ENCODE data around the gene MRC1. TPM values are rescaled to one million over a fixed set of nuclear protein-coding genes. Genes with fewer than 3 reads are reported as not detected.

Gene MRC1
- total and polyA plus RNA-seq, 2 of the 13 experiments (the other 11 are each of a cell fraction or from before 2014, with no cell fraction given), result not detected

DNA sequence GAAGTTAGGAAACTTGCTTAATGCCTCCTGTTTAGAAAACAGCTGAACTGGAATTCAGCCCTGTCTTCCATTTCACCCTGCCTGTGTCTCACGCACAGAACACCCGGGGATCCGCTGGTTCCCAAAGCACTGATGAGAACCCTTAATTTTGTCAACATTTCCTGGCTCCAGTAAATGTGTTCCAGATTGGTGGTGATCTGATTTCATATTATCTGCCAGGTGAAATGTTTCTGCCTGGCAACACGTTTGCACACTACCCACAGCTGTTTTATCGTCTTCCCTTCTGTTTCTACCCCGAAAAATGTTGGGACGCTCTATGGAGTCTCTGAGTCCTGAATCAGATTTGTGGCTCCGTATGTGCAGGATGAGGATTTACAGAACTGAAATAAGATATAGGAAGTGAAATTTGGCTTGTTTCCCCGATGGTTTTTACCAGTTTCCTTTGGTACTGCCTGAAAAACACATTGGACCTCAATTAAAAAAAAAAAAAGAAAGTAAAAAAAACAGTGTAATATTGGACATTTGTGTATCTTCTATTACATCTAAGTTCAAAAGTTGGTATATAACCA lies 29.0 kb downstream of the MRC1 start:
- TF ChIP-seq MXI1 (IDR thresholded peaks at IDR 0.05; ENCODE audit: borderline replicate concordance, low read depth, low read length), result no peak
- TF ChIP-seq, protein P1, sequence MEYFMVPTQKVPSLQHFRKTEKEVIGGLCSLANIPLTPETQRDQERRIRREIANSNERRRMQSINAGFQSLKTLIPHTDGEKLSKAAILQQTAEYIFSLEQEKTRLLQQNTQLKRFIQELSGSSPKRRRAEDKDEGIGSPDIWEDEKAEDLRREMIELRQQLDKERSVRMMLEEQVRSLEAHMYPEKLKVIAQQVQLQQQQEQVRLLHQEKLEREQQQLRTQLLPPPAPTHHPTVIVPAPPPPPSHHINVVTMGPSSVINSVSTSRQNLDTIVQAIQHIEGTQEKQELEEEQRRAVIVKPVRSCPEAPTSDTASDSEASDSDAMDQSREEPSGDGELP (IDR thresholded peaks at IDR 0.05; ENCODE audit: borderline replicate concordance, low read depth), result no peak
- TF ChIP-seq TMF1 (CRISPR knock-in tag; IDR thresholded peaks at IDR 0.05; ENCODE audit: low read depth), result no peak
- no peak for TF ChIP-seq DPF2 (CRISPR knock-in tag; IDR thresholded peaks at IDR 0.05; ENCODE audit: borderline replicate concordance, low read depth)
- no peak for TF ChIP-seq DNMT3B (CRISPR knock-in tag; conservative IDR thresholded peaks at IDR 0.05)
- TF ChIP-seq MTF1 (CRISPR knock-in tag; IDR thresholded peaks at IDR 0.05), result no peak
- TF ChIP-seq, protein P2, sequence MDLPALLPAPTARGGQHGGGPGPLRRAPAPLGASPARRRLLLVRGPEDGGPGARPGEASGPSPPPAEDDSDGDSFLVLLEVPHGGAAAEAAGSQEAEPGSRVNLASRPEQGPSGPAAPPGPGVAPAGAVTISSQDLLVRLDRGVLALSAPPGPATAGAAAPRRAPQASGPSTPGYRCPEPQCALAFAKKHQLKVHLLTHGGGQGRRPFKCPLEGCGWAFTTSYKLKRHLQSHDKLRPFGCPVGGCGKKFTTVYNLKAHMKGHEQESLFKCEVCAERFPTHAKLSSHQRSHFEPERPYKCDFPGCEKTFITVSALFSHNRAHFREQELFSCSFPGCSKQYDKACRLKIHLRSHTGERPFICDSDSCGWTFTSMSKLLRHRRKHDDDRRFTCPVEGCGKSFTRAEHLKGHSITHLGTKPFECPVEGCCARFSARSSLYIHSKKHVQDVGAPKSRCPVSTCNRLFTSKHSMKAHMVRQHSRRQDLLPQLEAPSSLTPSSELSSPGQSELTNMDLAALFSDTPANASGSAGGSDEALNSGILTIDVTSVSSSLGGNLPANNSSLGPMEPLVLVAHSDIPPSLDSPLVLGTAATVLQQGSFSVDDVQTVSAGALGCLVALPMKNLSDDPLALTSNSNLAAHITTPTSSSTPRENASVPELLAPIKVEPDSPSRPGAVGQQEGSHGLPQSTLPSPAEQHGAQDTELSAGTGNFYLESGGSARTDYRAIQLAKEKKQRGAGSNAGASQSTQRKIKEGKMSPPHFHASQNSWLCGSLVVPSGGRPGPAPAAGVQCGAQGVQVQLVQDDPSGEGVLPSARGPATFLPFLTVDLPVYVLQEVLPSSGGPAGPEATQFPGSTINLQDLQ (CRISPR knock-in tag; IDR thresholded peaks at IDR 0.05), result no peak
- no peak for TF ChIP-seq NFRKB (IDR thresholded peaks at IDR 0.05)
- TF ChIP-seq ZNF264 (CRISPR knock-in tag; IDR thresholded peaks at IDR 0.05), result no peak
- no peak for TF ChIP-seq HIVEP1 (CRISPR knock-in tag; IDR thresholded peaks at IDR 0.05)
- CTCF ChIA-PET (ENCODE audit: low intra/inter-chr PET ratio, low total read pairs), result no interaction called here
- intact Hi-C loops (cut with micrococcal nuclease; ENCODE audit: unreplicated experiment) (no loop called here), in situ Hi-C loops (cut with HindIII; ENCODE audit: extremely low pct_ligation_motif_present, low pct_unique_long_range_greater_than_20kb) (no loop called here)
- Histone ChIP-seq H3K36me3 (replicated peaks in 1 of 2; ENCODE audit: control insufficient read depth in 1 of 2, insufficient read depth in 2 of 2, low read length in 2 of 2) (no peaks in the 10 kb centered on the region), H2AFZ (ENCODE audit: low read length) (no peak overlapping the region), H3K9me3 (ENCODE audit: low read length) (no peaks in the 10 kb centered on the region), H3K4me3 (replicated peaks in 1 of 3; ENCODE audit: insufficient read depth in 1 of 3, low read depth in 2 of 3, low read length in 3 of 3) (no peak overlapping the region), H3K4me1 (ENCODE audit: insufficient read depth, low read length) (no peaks in the 10 kb centered on the region), H3K27ac (ENCODE audit: extremely low read length, insufficient read depth, low read length) (no peak overlapping the region), H3K4me2 (ENCODE audit: low read depth, low read length) (no peak overlapping the region), H3K27me3 (ENCODE audit: control insufficient read depth in 1 of 2, insufficient read depth in 2 of 2, low read length in 2 of 2) (peaks cover 0 to 19% of the 10 kb centered on the region in 2 experiments; a peak in 2 of 5 replicates), H4K20me1 (ENCODE audit: insufficient read depth, low read length) (no peaks in the 10 kb centered on the region), H3K9ac (ENCODE audit: insufficient read depth, low read depth, low read length) (no peak overlapping the region), H3K79me2 (ENCODE audit: insufficient read depth, low read length) (no peaks in the 10 kb centered on the region)
- DNase-seq (ENCODE audit: low spot score) (no peak), ATAC-seq (no peak), FAIRE-seq (no peak)
- 17% methylated on average over 9 of the region's 9 CpGs for WGBS (ENCODE audit: low lambda C conversion rate)
- POLR2A ChIA-PET, result no interaction called here
- no TSS peak for BruUV-seq (replicated peaks)

Measured in HepG2 (cell line).